Small intestine (tissue), 7 donors: ENCODE results near the gene SCP2. TPM values are rescaled to one million over a fixed set of nuclear protein-coding genes. Genes with fewer than 3 reads are reported as not detected.

Experiments
- DNase-seq, 2 donors: peaks; one replicate each; pipeline versions ENCODE4 v3.0.0 to v3.0.0-alpha.2; 2013
- FAIRE-seq: peaks from 2 replicates; lab custom pipeline; 2012; peaks lifted over from hg19 to GRCh38; lab: Jason Lieb, UNC
- H3K27ac ChIP-seq, 3 donors: one replicate each; pipeline ENCODE4 v1.5.1; 2013; ENCODE audit warnings: low read length in 2 of 3, mild to moderate bottlenecking in 2 of 3, control low read depth in 1 of 3, inconsistent platforms in 1 of 3, low read depth in 1 of 3, moderate library complexity in 1 of 3
- H3K27me3 ChIP-seq, 3 donors: one replicate each; pipeline ENCODE4 v1.6.1; 2013; ENCODE audit warnings: low read length in 3 of 3, inconsistent platforms in 1 of 3; ENCODE audit not compliant: control insufficient read depth in 3 of 3, insufficient read depth in 3 of 3
- H3K36me3 ChIP-seq, 3 donors: one replicate each; pipeline ENCODE4 v1.6.1; 2013; ENCODE audit warnings: low read length in 3 of 3, inconsistent platforms in 1 of 3, low read depth in 1 of 3, mild to moderate bottlenecking in 1 of 3, moderate library complexity in 1 of 3; ENCODE audit not compliant: control insufficient read depth in 3 of 3, insufficient read depth in 2 of 3
- H3K4me1 ChIP-seq, 3 donors: one replicate each; pipeline ENCODE4 v1.6.1; 2013; ENCODE audit warnings: low read length in 2 of 3, inconsistent platforms in 1 of 3, low read depth in 1 of 3, mild to moderate bottlenecking in 1 of 3, moderate library complexity in 1 of 3; ENCODE audit not compliant: control insufficient read depth in 3 of 3, insufficient read depth in 2 of 3
- H3K4me3 ChIP-seq, 3 donors: one replicate each; pipeline ENCODE4 v1.5.1; 2013; ENCODE audit warnings: low read length in 3 of 3, control low read depth in 1 of 3, inconsistent platforms in 1 of 3, low read depth in 1 of 3, mild to moderate bottlenecking in 1 of 3, moderate library complexity in 1 of 3
- H3K9me3 ChIP-seq, 2 donors: one replicate each; pipeline ENCODE4 v1.6.1; 2013; ENCODE audit warnings: low read depth in 1 of 2, low read length in 1 of 2; ENCODE audit not compliant: control insufficient read depth in 2 of 2, insufficient read depth in 1 of 2
- WGBS, 3 donors: extraction: QIAGEN DNeasy Blood & Tissue Kit; methylation state at CpG; one replicate each; pipeline ENCODE4 v1.1.7; 2013; 5-methylcytosine and 5-hydroxymethylcytosine counted together
- polyA plus RNA-seq, 4 donors: library from polyadenylated mRNA; stranded (reverse) in 3 of 4; unstranded in 1 of 4; fragments of 200-250 nt in 3 of 4; fragments of 120-200 nt in 1 of 4; gene quantifications; one replicate each; pipeline versions ENCODE4 v1.2.1 to v1.2.3, GENCODE V29; 2013
- donor health status: healthy with polysubstance abuse.
- donor health status: control.
- donor health status: control.
- donor health status: Bipolar disorder and iron deficiency.
- donor health status: healthy.

SCP2 gene
- polyA plus RNA-seq, 4 donors = 239 to 852 (median 427) TPM

- peaks cover 0 to 7% (median 3%) of the 10 kb centered on the region in 3 donors for H3K4me1 ChIP-seq
- no peak for DNase-seq
- no peak for FAIRE-seq
- H3K36me3 ChIP-seq = peaks cover 0 to 34% (median 1%) of the 10 kb centered on the region in 3 donors
- no peaks in the 10 kb centered on the region for H3K27me3 ChIP-seq
- WGBS, 3 donors = 73 to 85% (median 74%) methylated on average over 6 of the region's 6 CpGs
- no peaks in the 10 kb centered on the region for H3K9me3 ChIP-seq
- no peak overlapping the region for H3K4me3 ChIP-seq
- no peak overlapping the region for H3K27ac ChIP-seq
Observed at GRCh38 chr1:52918201-52918600, 8.9 kb upstream of the SCP2 start.

DNA sequence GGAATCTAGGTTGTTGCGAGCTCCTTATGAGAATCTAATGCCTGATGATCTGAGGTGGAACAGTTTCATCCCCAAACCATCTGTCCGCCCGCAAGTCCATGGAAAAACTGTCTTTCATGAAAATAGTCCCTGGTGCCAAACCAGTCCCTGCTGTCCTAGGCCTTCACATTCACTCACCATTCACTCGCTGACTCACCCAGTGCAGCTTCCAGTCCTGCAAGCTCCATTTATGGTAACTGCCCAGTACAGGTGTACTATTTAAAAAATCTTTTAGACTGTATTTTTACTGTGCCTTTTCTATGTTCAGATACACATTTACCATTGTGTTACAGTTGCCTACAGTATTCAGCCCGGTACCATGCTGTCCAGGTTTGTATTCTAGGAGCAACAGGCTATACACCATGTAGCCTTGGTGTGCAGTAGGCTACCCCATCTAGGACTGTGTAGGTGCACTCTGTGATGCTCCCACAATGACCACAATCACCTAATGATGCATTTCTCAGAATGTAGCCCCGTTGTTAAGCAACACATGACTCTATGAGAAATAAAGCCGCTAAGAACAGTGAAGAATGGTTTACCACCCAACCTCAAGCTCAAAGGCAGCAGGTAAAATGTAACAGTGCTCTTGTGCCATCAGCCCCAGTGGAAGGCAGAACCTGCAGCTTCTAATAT is 7.9 kb upstream of the SCP2 start:
- WGBS, 3 donors = 84 to 90% (median 90%) methylated on average over 7 of the region's 7 CpGs
- peaks cover 0 to 30% (median 0%) of the 10 kb centered on the region in 3 donors for H3K36me3 ChIP-seq
- no peaks in the 10 kb centered on the region for H3K9me3 ChIP-seq
- no peak overlapping the region for H3K27ac ChIP-seq
- H3K4me3 ChIP-seq = no peak overlapping the region
- DNase-seq (peak in 1 of 2 donors; percentile 41), FAIRE-seq (no peak)
- no peaks in the 10 kb centered on the region for H3K27me3 ChIP-seq
- peaks cover 0 to 7% (median 3%) of the 10 kb centered on the region in 3 donors for H3K4me1 ChIP-seq

- H3K27ac ChIP-seq = no peak overlapping the region
- FAIRE-seq (no peak), DNase-seq (no peak)
- no peaks in the 10 kb centered on the region for H3K27me3 ChIP-seq
- H3K4me1 ChIP-seq = peaks cover 0 to 7% (median 3%) of the 10 kb centered on the region in 3 donors
- H3K4me3 ChIP-seq = no peak overlapping the region
- no peaks in the 10 kb centered on the region for H3K9me3 ChIP-seq
- WGBS, 3 donors = 86 to 89% (median 88%) methylated on average over 10 of the region's 10 CpGs
- peaks cover 0 to 23% (median 0%) of the 10 kb centered on the region in 3 donors for H3K36me3 ChIP-seq
Observed at GRCh38 chr1:52919723-52920483, 7.2 kb upstream of the SCP2 start.

- Histone ChIP-seq H3K27me3 (no peaks in the 10 kb centered on the region), H3K9me3 (no peaks in the 10 kb centered on the region), H3K36me3 (peaks cover 0 to 16% (median 0%) of the 10 kb centered on the region in 3 donors), H3K4me1 (peaks cover 0 to 11% (median 3%) of the 10 kb centered on the region in 3 donors), H3K4me3 (peak overlapping the region; percentile 43 to 83 (median 68)), H3K27ac (peak overlapping the region; percentile 83 to 88 (median 83))
- WGBS, 3 donors = 17 to 34% (median 31%) methylated on average over 34 to 35 of the region's 35 CpGs
- DNase-seq (peak; percentile 34 to 69), FAIRE-seq (no peak)
Observed at GRCh38 chr1:52920791-52921291, 6.2 kb upstream of the SCP2 start.

- no peaks in the 10 kb centered on the region for H3K9me3 ChIP-seq
- 7 to 45% (median 25%) methylated on average over 5 of the region's 5 CpGs for WGBS, 3 donors
- H3K27ac ChIP-seq = no peak overlapping the region
- FAIRE-seq (no peak), DNase-seq (peak; percentile 28 to 83)
- no peak overlapping the region for H3K4me3 ChIP-seq
- H3K4me1 ChIP-seq = peaks cover 0 to 10% (median 2%) of the 10 kb centered on the region in 3 donors
- no peaks in the 10 kb centered on the region for H3K27me3 ChIP-seq
- H3K36me3 ChIP-seq = peaks cover 0 to 2% (median 0%) of the 10 kb centered on the region in 3 donors
Observed at GRCh38 chr1:52925571-52926005, 1.5 kb upstream of the SCP2 start.

DNA sequence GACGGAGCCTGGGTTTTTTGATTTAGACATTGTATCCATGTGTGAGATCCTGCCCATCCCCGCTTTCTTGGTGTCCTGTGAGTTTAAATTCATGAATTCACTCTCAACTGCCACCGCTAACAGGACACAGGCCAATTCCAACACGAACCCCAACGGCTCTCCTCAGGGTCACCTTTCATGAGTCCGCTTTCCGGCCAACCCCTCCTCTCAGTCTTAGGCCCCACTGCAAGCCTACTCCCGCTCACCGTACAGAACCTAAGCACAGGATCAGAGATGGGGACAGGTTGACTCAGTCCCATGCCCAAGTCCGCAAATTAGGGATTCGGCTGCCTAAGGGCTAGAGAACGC is 238 bp upstream of the SCP2 start:
- peaks cover 0 to 10% (median 2%) of the 10 kb centered on the region in 3 donors for H3K4me1 ChIP-seq
- no peaks in the 10 kb centered on the region for H3K27me3 ChIP-seq
- DNase-seq = no peak
- H3K36me3 ChIP-seq = peaks cover 0 to 2% (median 0%) of the 10 kb centered on the region in 3 donors
- WGBS, 3 donors = 6 to 15% (median 13%) methylated on average over 12 of the region's 12 CpGs
- peak overlapping the region; percentile 76 to 93 (median 80) for H3K4me3 ChIP-seq
- no peak for FAIRE-seq
- no peaks in the 10 kb centered on the region for H3K9me3 ChIP-seq
- peak overlapping the region in 2 of 3 donors; percentile 13 to 51 for H3K27ac ChIP-seq

DNA sequence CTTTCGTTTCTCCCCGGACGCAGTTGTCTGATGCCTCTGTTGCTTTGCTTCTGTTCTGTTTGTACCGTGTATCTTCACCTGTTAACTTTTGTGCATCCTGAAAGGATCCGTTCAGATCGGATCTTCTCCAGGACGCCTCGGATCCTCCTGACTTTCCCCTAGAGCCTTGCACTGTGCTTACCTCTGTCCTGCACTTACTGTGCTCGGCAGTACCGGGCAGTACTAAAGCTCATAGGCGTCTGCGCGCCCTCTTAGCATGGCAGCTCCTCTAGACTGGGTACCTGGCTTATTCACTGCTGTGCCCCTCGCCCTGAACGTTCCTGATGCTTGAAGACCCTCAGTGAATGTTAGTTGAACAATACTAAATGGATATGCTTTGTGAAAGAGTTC is 934 bp downstream of the SCP2 start:
- WGBS, 3 donors = 9 to 27% (median 21%) methylated on average over 15 of the region's 15 CpGs
- H3K36me3 ChIP-seq = peaks cover 0 to 2% (median 0%) of the 10 kb centered on the region in 3 donors
- peak overlapping the region; percentile 76 to 93 (median 80) for H3K4me3 ChIP-seq
- H3K9me3 ChIP-seq = no peaks in the 10 kb centered on the region
- peak in 1 of 2 donors; percentile 33 for DNase-seq
- H3K27ac ChIP-seq = peak overlapping the region; percentile 57 to 77 (median 74)
- H3K4me1 ChIP-seq = peaks cover 0 to 5% (median 2%) of the 10 kb centered on the region in 3 donors
- no peaks in the 10 kb centered on the region for H3K27me3 ChIP-seq
- FAIRE-seq = no peak

GRCh38 chr1:52929019-52929418 is 1.9 kb downstream of the SCP2 start:
- H3K4me1 ChIP-seq = peaks cover 0 to 5% (median 2%) of the 10 kb centered on the region in 3 donors
- no peak for FAIRE-seq
- no peak overlapping the region for H3K4me3 ChIP-seq

More at GRCh38 chr1:52929019-52929418, 1.9 kb downstream of the SCP2 start:
- WGBS, 3 donors = 73 to 91% (median 76%) methylated on average over 4 of the region's 4 CpGs
- no peaks in the 10 kb centered on the region for H3K27me3 ChIP-seq
- peaks cover 0 to 2% (median 0%) of the 10 kb centered on the region in 3 donors for H3K36me3 ChIP-seq
- H3K27ac ChIP-seq = no peak overlapping the region
- H3K9me3 ChIP-seq = no peaks in the 10 kb centered on the region
- no peak for DNase-seq
